T47D (cell line): ENCODE data around the gene SGK2.

Source experiments
- DNase-seq, 2 experiments: peaks; one replicate each; pipeline versions ENCODE4 v3.0.0 to v3.0.0-alpha.2; 2011 to 2012; ENCODE audit warnings: low read depth in 1 of 2, low spot score in 1 of 2
- JUND ChIP-seq: IDR thresholded peaks from 2 replicates; pipeline ENCODE4 v1.6.1; 2012; ENCODE audit warnings: low read depth
- in situ Hi-C: cut with HindIII; loops from 2 replicates; pipeline ENCODE4 v1.10.0; 2016; ENCODE audit warnings: low sequenced_read_pairs, low pct_unique_long_range_greater_than_20kb

Gene SGK2

DNA sequence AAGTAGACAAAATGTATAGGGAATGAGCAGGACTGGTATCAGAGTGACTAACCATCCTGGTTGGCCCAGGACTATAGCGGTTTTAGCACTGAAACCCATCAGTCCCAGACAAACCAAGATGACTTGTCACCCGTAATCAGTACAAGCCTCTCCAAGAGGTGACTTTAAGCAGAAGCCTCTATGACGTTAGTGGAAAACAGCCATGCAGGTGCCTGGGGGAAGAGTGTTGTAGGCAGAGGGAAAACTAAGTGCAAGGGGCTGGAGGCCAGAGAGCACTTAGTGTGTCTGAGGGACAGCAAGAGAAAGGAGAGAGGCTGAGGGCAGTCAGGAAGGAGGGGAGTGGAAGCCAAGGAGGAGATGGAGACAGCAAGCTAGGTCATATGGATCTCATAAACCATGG is 2.1 kb downstream of the SGK2 start:
- no peak for DNase-seq
- TF ChIP-seq JUND, result no peak
- in situ Hi-C loops, result no loop called here

DNA sequence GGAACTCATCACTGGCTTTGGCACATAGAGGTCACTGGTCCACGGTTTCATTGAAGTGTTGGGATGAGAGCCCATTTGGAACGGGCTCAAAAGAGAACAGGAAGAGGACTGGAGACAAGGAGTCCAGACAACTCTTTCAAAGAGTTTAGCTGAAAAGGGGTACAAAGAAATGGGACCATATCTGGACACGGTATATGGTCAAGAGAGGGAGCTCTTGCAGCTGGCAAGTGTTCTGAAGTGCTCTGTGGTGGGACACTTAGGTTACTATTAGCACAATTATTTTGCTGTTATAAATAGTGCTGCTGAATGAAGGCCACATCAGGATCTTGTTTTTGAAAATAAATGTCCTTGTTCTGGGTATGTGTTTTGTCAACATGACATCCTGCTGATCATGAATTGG is 4.6 kb downstream of the SGK2 start:
- no peak for DNase-seq
- TF ChIP-seq JUND, result no peak
- in situ Hi-C loops, result no loop called here

DNA sequence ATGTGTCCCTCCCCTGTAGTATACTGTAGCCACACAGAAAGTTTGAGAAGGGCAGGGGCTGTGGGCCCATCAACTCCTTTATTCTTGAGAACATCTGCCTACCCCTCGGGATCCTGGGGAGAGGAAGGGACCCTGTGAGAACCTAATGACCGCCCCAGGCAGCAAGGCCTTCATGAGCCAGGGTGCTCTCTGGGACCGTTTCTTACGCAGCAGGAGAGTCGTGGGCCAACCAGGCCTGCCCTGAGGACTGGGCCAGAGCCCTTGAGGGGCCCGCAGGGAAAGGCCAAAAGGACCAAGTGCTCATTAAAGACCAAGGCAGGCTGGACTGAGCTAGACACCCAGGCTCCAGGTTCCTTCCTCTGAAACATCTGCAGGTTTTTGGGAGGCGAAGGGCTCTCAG is 5.2 kb downstream of the SGK2 start:
- in situ Hi-C loops, result no loop called here
- TF ChIP-seq JUND, result no peak
- no peak for DNase-seq

DNA sequence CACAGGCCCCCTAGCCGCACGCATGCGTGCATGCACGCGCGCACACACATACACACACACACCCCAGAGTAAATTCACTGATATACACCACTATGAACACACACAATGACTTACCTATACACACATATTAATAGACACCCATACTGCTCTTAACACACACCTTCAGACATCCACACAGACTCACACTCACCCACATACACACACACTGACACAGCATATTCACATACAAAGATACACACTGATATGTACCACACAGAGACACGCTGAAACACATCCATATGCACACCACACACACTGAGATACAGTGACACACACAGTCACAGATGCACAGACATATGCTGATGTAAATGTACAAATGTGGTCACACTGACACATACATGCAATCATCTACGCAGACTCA is 5.6 kb downstream of the SGK2 start:
- TF ChIP-seq JUND, result no peak
- in situ Hi-C loops, result no loop called here
- DNase-seq, result no peak

DNA sequence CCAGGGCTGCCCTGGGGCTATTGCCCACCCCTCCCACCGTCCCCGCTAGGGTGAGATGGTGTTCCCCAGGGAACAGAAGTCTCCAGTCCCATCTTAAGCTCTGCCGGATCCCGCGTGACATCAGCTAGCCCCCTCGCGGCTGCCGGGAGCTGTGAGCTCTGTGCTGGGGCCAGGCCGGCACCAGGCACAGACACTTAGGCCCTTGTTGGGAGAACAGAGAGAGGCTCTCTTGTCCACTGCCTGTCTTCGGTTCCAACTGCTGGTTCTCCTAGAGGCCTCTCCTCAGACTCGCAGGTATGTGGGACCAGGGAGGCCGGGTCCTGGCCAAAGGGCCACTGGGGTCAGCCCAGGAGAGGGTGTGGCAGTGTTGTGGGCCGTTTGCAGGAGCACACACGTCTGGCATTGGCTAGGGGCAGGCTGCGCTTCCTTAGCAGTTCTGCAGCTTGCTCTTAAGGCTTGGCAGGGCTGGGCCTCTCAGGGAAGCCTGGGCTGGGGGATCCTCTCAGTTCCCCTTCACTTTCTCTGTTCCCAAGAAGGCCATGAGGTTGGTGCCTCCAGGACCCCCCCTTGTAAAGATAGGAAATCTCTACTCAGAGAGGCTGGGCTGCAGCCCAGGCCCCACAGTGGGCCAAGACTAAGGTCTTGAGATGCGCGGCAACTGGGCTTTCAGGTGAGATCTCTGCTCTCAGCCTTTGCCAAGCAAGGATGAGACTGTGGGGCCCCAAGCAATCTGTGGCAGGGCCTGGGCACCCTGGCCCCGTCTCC is 6.3 kb downstream of the SGK2 start:
- in situ Hi-C loops, result no loop called here
- DNase-seq, result no peak
- no peak for TF ChIP-seq JUND

DNA sequence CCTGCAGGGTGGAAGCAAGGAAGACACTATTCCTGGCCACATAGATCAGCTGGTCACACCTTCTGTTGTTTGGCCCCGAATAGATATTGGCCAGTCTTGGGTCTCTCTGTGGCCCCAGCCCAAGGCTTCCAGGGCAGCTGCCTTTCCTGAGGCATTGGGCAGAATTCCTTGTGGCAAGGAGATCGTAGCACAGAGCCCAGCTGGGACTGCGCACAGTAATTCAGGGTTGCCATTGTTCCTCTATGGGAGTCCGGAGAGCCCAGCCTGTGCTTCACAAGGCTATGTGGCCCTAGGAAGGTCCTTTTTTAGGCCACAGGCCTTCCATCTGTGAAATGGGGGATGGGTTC is 6.9 kb downstream of the SGK2 start:
- DNase-seq, result no peak
- in situ Hi-C loops, result no loop called here
- no peak for TF ChIP-seq JUND

DNA sequence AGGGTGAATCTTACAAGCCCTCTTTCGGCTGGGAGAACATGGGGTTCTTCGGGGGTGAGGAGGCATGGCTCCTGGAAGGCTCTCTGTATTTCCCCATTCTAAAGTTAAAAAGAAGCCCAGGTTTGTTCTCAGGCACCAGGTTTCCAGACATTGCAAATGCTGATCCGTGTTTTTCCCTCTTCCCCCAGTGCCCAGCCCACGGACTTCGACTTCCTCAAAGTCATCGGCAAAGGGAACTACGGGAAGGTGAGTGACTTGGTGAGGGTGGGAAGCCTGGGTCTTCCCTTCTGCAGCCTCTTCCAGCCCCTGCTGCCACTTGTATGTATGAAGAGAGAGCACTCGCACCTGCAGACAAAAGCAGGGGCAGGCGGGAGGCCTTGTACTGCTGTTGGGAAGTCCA is 8.7 kb downstream of the SGK2 start:
- no peak for TF ChIP-seq JUND
- in situ Hi-C loops, result no loop called here
- DNase-seq, result no peak

DNA sequence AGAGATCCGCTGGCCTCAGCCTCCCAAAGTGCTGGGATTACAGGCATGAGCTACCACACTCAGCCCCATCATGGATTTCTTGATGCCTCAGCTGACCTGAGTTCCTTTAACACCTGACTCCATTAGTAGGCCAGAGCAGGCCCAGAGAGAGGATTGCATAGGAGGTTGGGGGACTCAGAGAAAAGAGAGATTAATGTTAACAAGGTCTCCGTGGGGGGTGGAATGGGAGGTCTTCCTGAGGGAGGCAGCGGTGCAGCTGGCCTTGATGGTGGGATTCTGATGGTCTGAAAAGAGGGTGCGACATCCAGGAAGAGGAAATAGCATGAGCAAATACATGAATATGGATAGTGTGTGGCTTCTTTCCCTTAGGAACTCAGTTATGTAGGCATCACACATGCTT is 9.9 kb downstream of the SGK2 start:
- in situ Hi-C loops, result no loop called here
- no peak for TF ChIP-seq JUND
- no peak for DNase-seq

DNA sequence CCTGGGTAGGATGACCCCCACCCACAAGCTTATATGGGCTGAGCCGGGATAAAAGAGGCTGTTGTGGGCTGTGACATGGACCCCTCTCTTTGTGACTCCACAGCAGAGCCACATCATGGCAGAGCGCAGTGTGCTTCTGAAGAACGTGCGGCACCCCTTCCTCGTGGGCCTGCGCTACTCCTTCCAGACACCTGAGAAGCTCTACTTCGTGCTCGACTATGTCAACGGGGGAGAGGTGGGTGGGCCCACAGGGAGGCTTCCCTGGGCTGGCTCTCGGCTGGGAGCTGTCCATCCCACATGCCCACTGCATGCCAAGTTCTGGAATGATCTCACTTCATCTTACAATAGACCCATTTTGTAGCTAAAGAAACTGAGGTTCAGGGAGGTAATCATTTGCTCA is 10.5 kb downstream of the SGK2 start:
- DNase-seq, result no peak
- in situ Hi-C loops, result no loop called here
- TF ChIP-seq JUND, result no peak

DNA sequence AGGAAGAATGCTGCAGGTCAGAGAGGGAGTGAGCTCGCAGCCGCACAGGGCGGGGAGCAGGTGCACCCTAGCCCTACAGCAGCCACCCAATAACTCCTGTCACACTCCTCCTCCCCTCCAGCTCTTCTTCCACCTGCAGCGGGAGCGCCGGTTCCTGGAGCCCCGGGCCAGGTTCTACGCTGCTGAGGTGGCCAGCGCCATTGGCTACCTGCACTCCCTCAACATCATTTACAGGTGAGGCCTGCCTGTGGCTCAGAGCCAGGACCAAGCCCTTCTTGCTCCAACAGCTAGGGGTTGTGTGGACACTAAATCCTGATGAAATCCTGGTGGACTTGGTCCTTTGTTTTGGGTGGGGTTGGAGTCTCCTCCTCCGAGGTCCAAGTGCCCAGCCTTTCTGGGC is 11.7 kb downstream of the SGK2 start:
- DNase-seq, result no peak
- no peak for TF ChIP-seq JUND
- in situ Hi-C loops, result no loop called here

DNA sequence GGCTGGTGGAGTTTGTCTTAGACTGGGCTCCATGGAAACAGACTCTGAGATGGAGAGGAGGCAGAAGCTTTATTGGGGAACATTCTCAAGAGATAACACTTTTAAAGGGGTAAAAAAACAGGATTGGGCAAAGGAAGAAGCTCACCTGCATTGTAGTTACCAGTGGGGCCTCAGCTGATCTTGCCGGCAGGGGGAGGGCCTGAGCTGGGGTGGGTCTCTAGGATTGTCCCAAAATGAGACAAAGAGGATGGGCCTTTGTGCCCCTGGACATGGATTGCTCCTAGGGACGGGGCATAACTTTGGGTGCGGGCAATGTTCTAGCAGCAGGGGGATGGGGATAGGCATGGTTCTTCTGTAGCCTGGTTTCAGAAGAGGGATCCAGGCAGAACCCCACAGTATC is 12.5 kb downstream of the SGK2 start:
- no peak for DNase-seq
- TF ChIP-seq JUND, result no peak
- in situ Hi-C loops, result no loop called here

DNA sequence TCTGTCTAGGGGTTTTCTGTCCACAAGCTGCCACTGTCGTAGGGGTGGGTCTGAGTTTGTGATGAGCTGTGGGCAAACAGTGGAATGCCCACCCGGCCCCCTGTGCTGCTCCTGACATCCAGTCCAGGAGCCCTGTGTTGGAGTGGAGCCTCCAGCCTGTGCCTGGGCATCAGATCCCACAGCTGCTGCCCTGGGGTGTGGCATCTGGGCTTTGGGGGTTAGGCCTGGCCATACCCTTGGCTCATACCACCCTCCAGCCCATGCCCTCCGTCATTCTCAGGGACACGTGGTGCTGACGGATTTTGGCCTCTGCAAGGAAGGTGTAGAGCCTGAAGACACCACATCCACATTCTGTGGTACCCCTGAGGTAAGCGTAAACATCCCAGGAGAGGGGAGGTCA is 12.9 kb downstream of the SGK2 start:
- in situ Hi-C loops, result no loop called here

DNA sequence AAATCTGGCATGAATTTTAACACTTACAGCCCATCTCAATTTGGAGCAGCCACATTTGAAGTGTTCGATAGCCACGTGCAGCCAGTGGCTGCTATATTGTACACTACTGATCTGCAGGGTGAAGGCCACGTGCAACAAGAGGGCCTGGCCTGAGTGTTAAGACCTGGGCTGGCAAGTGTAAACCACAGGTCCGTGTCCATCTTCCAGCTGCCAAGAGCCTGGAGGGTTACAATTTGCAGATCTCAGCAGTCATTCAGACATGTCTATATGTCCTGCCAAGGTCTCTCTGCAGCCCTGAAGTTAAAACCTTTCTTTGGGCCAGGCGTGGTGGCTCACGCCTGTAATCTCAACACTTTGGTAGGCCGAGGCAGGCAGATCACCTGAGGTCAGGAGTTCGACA is 14.1 kb downstream of the SGK2 start:
- in situ Hi-C loops, result no loop called here
- no peak for DNase-seq
- no peak for TF ChIP-seq JUND

More for the DNA sequence above, 12.9 kb downstream of the SGK2 start:
- TF ChIP-seq JUND, result no peak
- DNase-seq, result no peak

DNA sequence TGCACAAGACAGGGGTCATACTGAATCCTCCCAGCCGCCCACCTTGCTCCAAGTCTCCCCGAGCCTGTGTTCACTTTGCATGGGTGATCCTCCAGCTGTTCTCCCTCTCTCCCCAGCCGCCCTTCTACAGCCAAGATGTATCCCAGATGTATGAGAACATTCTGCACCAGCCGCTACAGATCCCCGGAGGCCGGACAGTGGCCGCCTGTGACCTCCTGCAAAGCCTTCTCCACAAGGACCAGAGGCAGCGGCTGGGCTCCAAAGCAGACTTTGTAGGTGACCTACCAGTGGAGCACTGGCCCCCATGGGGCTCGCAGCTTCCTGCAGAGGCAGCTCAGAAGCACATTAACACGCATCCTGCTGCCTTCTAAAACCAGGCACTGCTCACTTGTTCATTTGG is 17.3 kb downstream of the SGK2 start:
- in situ Hi-C loops, result no loop called here

More for the DNA sequence above, 17.3 kb downstream of the SGK2 start:
- no peak for DNase-seq
- no peak for TF ChIP-seq JUND
